Liver (tissue), 9 donors: Measurements from ENCODE around the gene DEGS2. TPM values are rescaled to one million over a fixed set of nuclear protein-coding genes. Genes with fewer than 3 reads are reported as not detected.
"Not testable (repeated sequence)": the region's sequence is repeated elsewhere in the genome, so short reads cannot be mapped to it uniquely, and the experiment has no call there.

ENCODE experiments used
- DNase-seq: peaks from one replicate; pipeline ENCODE4 v3.0.0-alpha.2; 2017; ENCODE audit warnings: low spot score
- H3K27ac ChIP-seq, 2 donors: one replicate each; pipeline ENCODE4 v1.7.0; 2013; ENCODE audit warnings: inconsistent platforms in 2 of 2, low read length in 2 of 2, control low read depth in 1 of 2, low read depth in 1 of 2, mild to moderate bottlenecking in 1 of 2
- H3K27me3 ChIP-seq, 4 donors: one replicate each; pipeline versions ENCODE4 v1.6.1 to v1.7.0; 2013; ENCODE audit warnings: low read length in 3 of 4, inconsistent platforms in 1 of 4, mild to moderate bottlenecking in 1 of 4, moderate library complexity in 1 of 4; ENCODE audit not compliant: control insufficient read depth in 4 of 4, insufficient read depth in 4 of 4
- H3K36me3 ChIP-seq, 4 donors: one replicate each; pipeline versions ENCODE4 v1.6.1 to v1.7.0; 2013; ENCODE audit warnings: low read length in 3 of 4, mild to moderate bottlenecking in 3 of 4, low read depth in 1 of 4, moderate library complexity in 1 of 4; ENCODE audit not compliant: control insufficient read depth in 4 of 4, insufficient read depth in 3 of 4
- H3K4me1 ChIP-seq, 4 donors: one replicate each; pipeline versions ENCODE4 v1.6.1 to v1.7.0; 2013; ENCODE audit warnings: low read length in 3 of 4, mild to moderate bottlenecking in 3 of 4, moderate library complexity in 1 of 4; ENCODE audit not compliant: control insufficient read depth in 4 of 4, insufficient read depth in 4 of 4
- H3K4me3 ChIP-seq, 3 donors: one replicate each; pipeline versions ENCODE4 v1.6.1 to v1.7.0; 2013; ENCODE audit warnings: low read length in 3 of 3, control low read depth in 1 of 3, low read depth in 1 of 3, mild to moderate bottlenecking in 1 of 3
- H3K9ac ChIP-seq, 2 donors: one replicate each; pipeline ENCODE4 v1.7.0; 2013; ENCODE audit warnings: low read length in 2 of 2, mild to moderate bottlenecking in 2 of 2, moderate library complexity in 2 of 2, control low read depth in 1 of 2, low read depth in 1 of 2
- H3K9me3 ChIP-seq, 4 donors: one replicate each; pipeline versions ENCODE4 v1.6.1 to v1.7.0; 2013; ENCODE audit warnings: low read length in 3 of 4; ENCODE audit not compliant: control insufficient read depth in 4 of 4
- EGR1 ChIP-seq, 2 donors: IDR thresholded peaks; 2 replicates each; pipeline ENCODE4 v1.6.1; 2016 to 2018; ENCODE audit warnings: antibody characterized with exemption in 2 of 2, low read depth in 2 of 2
- FOXA1 ChIP-seq: IDR thresholded peaks from 2 replicates; pipeline ENCODE4 v1.6.1; 2016; ENCODE audit warnings: antibody characterized with exemption
- FOXA2 ChIP-seq: IDR thresholded peaks from 2 replicates; pipeline ENCODE4 v1.6.1; 2016; ENCODE audit warnings: antibody characterized with exemption
- GABPA ChIP-seq, 2 donors: IDR thresholded peaks in 1 of 2; conservative IDR thresholded peaks in 1 of 2; 2 replicates each; pipeline ENCODE4 v1.6.1; 2016; ENCODE audit warnings: antibody characterized with exemption in 2 of 2, mild to moderate bottlenecking in 1 of 2, moderate library complexity in 1 of 2
- HNF4A ChIP-seq, 2 donors: conservative IDR thresholded peaks; 2 replicates each; pipeline ENCODE4 v1.6.1; 2016; ENCODE audit warnings: antibody characterized with exemption in 2 of 2, mild to moderate bottlenecking in 2 of 2
- HNF4G ChIP-seq: IDR thresholded peaks from 2 replicates; pipeline ENCODE4 v1.6.1; 2016; ENCODE audit warnings: antibody characterized with exemption
- JUND ChIP-seq, 2 donors: IDR thresholded peaks; 2 replicates each; pipeline ENCODE4 v1.6.1; 2016; ENCODE audit warnings: antibody characterized with exemption in 2 of 2
- NR2F2 ChIP-seq: IDR thresholded peaks from 2 replicates; pipeline ENCODE4 v1.6.1; 2016; ENCODE audit warnings: antibody characterized with exemption
- RAD21 ChIP-seq, 2 donors: IDR thresholded peaks; 2 replicates each; pipeline ENCODE4 v1.6.1; 2016; ENCODE audit warnings: antibody characterized with exemption in 2 of 2, mild to moderate bottlenecking in 2 of 2
- RXRA ChIP-seq, 2 donors: IDR thresholded peaks; 2 replicates each; pipeline ENCODE4 v1.6.1; 2017 to 2018; ENCODE audit warnings: antibody characterized with exemption in 2 of 2, mild to moderate bottlenecking in 1 of 2
- SP1 ChIP-seq: IDR thresholded peaks from 2 replicates; pipeline ENCODE4 v1.6.1; 2018; ENCODE audit warnings: antibody characterized with exemption, mild to moderate bottlenecking
- TAF1 ChIP-seq: conservative IDR thresholded peaks from 2 replicates; pipeline ENCODE4 v1.6.1; 2016; ENCODE audit warnings: antibody characterized with exemption, mild to moderate bottlenecking
- YY1 ChIP-seq: IDR thresholded peaks from 2 replicates; pipeline ENCODE4 v1.6.1; 2016; ENCODE audit warnings: antibody characterized with exemption, mild to moderate bottlenecking
- WGBS: extraction: QIAGEN DNeasy Blood & Tissue Kit; methylation state at CpG from one replicate; pipeline ENCODE4 v1.1.7; 2013; 5-methylcytosine and 5-hydroxymethylcytosine counted together
- polyA plus RNA-seq, 2 donors: library from polyadenylated mRNA; stranded (reverse) in 1 of 2; unstranded in 1 of 2; fragments of 200-250 nt in 1 of 2; fragments of >200 nt in 1 of 2; fragmentation: Nextera tagmentation in 1 of 2; extraction: Ambion mirVana in 1 of 2; gene quantifications; one replicate each; pipeline versions ENCODE4 v1.2.1 to v1.2.3, GENCODE V29; 2013 to 2015
- total RNA-seq, 2 donors: library from RNA; depleted of rRNA; stranded (reverse); fragments of >200 nt; gene quantifications; one replicate each; pipeline ENCODE4 v1.2.3, GENCODE V29; 2014
- TF ChIP-seq, protein P1 (sequence below): IDR thresholded peaks from 2 replicates; pipeline ENCODE4 v1.6.1; 2016; ENCODE audit warnings: antibody characterized with exemption
- TF ChIP-seq, protein P2 (sequence below): IDR thresholded peaks from 2 replicates; pipeline ENCODE4 v1.6.1; 2016; ENCODE audit warnings: antibody characterized with exemption
- TF ChIP-seq, protein P3 (sequence below): fragments of 150-350 bp; IDR thresholded peaks from 2 replicates; pipeline ENCODE4 v1.5.1; 2017; ENCODE audit warnings: improper control_type of control experiment, low read depth, low read length; ENCODE audit not compliant: missing input control
- TF ChIP-seq, protein P4 (sequence below): IDR thresholded peaks from 2 replicates; pipeline ENCODE4 v1.6.1; 2016; ENCODE audit warnings: antibody characterized with exemption, mild to moderate bottlenecking
- TF ChIP-seq, protein P5 (sequence below): IDR thresholded peaks from 2 replicates; pipeline ENCODE4 v1.6.1; 2016; ENCODE audit warnings: antibody characterized with exemption
- donor health status: healthy.
- donor health status: healthy.
- donor health status: healthy.
- donor health status: healthy.
- donor health status: healthy.

Gene DEGS2
- total and polyA plus RNA-seq, 4 donors = 0.13 to 0.42 (median 0.27) TPM

DNA sequence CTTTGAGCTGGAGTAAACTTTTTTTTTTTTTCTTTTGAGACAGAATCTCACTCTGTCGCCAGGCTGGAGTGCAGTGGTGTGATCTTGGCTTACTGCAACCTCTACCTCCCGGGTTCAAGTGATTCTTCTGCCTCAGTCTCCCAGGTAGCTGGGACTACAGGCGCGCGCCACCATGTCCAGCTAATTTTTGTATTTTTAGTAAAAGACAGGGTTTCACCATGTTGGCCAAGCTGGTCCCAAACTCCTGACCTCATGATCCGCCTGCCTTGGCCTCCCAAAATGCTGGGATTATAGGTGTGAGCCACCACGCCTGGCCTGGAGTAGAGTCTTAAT, 45.4 kb upstream of the DEGS2 start:
- DNase-seq, H3K4me3 ChIP-seq, H3K36me3 ChIP-seq, H3K9me3 ChIP-seq, H3K27me3 ChIP-seq, H3K9ac ChIP-seq: not testable (repeated sequence)
- TF ChIP-seq, protein P1, sequence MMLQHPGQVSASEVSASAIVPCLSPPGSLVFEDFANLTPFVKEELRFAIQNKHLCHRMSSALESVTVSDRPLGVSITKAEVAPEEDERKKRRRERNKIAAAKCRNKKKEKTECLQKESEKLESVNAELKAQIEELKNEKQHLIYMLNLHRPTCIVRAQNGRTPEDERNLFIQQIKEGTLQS = peak; percentile 44
- peak overlapping the region in 1 of 2 donors; percentile 4 for H3K27ac ChIP-seq
- peaks cover 5 to 12% (median 6%) of the 10 kb centered on the region in 4 donors for H3K4me1 ChIP-seq
- 78% methylated on average over 7 of the region's 7 CpGs for WGBS

DNA sequence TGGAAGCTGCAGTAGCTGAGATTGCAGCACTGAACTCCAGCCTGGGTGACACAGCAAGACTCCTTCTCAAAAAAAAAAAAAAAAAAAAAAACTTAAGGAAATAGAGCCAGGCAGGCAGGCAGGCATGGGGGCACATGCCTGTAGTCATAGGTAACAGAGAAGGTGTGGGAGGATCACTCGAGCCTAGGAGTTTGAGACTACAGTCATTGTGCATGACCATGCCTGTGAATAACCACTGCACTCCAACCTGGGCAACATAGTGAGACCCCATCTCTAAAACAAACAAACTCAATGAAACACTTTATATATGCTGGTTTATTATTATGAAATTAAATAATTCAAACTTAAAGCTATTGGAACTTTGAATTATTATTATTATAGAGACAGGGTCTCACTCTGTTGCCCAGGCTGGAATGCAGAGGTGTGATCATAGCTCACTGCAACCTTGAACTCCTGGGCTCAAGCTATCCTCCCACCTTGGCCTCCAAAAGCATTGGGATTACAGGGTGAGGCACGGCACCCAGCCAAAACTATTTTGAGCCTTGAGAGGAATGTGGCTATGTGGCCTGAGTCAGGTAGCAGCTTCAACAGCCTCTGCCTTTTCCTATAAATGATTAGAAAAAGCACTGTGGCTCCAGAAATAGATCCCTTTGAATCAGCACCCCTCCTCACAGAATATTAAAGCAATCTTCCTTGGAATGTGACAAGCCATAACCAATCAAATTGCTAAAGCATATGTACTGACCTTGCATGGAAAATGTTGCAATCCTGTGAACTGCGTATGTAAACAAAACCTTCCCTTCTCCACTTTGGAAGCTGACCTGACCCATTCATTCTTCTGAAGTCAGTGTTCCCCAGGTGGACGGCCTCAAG, 44.8 kb upstream of the DEGS2 start:
- 42% methylated on average over 4 of the region's 4 CpGs for WGBS
- H3K4me3 ChIP-seq = no peak overlapping the region
- no peaks in the 10 kb centered on the region for H3K36me3 ChIP-seq
- peak; percentile 99 for TF ChIP-seq FOXA1
- TF ChIP-seq EGR1 (IDR thresholded peaks at IDR 0.05; ENCODE audit: low read depth in 2 of 2) = peak; percentile 57 to 88
- TF ChIP-seq RAD21 (IDR thresholded peaks at IDR 0.05) = peak in 1 of 2 donors; percentile 48
- TF ChIP-seq, protein P2, sequence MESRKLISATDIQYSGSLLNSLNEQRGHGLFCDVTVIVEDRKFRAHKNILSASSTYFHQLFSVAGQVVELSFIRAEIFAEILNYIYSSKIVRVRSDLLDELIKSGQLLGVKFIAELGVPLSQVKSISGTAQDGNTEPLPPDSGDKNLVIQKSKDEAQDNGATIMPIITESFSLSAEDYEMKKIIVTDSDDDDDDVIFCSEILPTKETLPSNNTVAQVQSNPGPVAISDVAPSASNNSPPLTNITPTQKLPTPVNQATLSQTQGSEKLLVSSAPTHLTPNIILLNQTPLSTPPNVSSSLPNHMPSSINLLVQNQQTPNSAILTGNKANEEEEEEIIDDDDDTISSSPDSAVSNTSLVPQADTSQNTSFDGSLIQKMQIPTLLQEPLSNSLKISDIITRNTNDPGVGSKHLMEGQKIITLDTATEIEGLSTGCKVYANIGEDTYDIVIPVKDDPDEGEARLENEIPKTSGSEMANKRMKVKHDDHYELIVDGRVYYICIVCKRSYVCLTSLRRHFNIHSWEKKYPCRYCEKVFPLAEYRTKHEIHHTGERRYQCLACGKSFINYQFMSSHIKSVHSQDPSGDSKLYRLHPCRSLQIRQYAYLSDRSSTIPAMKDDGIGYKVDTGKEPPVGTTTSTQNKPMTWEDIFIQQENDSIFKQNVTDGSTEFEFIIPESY = peak; percentile 87
- TF ChIP-seq, protein P3, sequence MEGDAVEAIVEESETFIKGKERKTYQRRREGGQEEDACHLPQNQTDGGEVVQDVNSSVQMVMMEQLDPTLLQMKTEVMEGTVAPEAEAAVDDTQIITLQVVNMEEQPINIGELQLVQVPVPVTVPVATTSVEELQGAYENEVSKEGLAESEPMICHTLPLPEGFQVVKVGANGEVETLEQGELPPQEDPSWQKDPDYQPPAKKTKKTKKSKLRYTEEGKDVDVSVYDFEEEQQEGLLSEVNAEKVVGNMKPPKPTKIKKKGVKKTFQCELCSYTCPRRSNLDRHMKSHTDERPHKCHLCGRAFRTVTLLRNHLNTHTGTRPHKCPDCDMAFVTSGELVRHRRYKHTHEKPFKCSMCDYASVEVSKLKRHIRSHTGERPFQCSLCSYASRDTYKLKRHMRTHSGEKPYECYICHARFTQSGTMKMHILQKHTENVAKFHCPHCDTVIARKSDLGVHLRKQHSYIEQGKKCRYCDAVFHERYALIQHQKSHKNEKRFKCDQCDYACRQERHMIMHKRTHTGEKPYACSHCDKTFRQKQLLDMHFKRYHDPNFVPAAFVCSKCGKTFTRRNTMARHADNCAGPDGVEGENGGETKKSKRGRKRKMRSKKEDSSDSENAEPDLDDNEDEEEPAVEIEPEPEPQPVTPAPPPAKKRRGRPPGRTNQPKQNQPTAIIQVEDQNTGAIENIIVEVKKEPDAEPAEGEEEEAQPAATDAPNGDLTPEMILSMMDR = no peak
- TF ChIP-seq, protein P1 = no peak
- TF ChIP-seq JUND (IDR thresholded peaks at IDR 0.05) = peak; percentile 83 to 86
- peak; percentile 76 for TF ChIP-seq TAF1
- peak; percentile 90 to 91 for TF ChIP-seq HNF4A (conservative IDR thresholded peaks at IDR 0.05)
- TF ChIP-seq RXRA (IDR thresholded peaks at IDR 0.05) = peak; percentile 99 to 100
- peak in 1 of 2 donors; percentile 28 for TF ChIP-seq GABPA (IDR thresholded peaks at IDR 0.05 in 1 of 2, conservative IDR thresholded peaks at IDR 0.05 in 1 of 2)
- peak; percentile 99 for TF ChIP-seq FOXA2
- TF ChIP-seq, protein P4, sequence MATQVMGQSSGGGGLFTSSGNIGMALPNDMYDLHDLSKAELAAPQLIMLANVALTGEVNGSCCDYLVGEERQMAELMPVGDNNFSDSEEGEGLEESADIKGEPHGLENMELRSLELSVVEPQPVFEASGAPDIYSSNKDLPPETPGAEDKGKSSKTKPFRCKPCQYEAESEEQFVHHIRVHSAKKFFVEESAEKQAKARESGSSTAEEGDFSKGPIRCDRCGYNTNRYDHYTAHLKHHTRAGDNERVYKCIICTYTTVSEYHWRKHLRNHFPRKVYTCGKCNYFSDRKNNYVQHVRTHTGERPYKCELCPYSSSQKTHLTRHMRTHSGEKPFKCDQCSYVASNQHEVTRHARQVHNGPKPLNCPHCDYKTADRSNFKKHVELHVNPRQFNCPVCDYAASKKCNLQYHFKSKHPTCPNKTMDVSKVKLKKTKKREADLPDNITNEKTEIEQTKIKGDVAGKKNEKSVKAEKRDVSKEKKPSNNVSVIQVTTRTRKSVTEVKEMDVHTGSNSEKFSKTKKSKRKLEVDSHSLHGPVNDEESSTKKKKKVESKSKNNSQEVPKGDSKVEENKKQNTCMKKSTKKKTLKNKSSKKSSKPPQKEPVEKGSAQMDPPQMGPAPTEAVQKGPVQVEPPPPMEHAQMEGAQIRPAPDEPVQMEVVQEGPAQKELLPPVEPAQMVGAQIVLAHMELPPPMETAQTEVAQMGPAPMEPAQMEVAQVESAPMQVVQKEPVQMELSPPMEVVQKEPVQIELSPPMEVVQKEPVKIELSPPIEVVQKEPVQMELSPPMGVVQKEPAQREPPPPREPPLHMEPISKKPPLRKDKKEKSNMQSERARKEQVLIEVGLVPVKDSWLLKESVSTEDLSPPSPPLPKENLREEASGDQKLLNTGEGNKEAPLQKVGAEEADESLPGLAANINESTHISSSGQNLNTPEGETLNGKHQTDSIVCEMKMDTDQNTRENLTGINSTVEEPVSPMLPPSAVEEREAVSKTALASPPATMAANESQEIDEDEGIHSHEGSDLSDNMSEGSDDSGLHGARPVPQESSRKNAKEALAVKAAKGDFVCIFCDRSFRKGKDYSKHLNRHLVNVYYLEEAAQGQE = peak; percentile 84
- peak; percentile 84 for TF ChIP-seq NR2F2
- TF ChIP-seq, protein P5, sequence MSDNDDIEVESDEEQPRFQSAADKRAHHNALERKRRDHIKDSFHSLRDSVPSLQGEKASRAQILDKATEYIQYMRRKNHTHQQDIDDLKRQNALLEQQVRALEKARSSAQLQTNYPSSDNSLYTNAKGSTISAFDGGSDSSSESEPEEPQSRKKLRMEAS = peak; percentile 65
- TF ChIP-seq YY1 = peak; percentile 82
- peak; percentile 94 for TF ChIP-seq SP1
- TF ChIP-seq HNF4G = peak; percentile 56
- no peaks in the 10 kb centered on the region for H3K9me3 ChIP-seq
- no peaks in the 10 kb centered on the region for H3K27me3 ChIP-seq
- peak overlapping the region in 1 of 2 donors; percentile 4 for H3K27ac ChIP-seq
- no peak overlapping the region for H3K9ac ChIP-seq
- no peak for DNase-seq
- H3K4me1 ChIP-seq = peaks cover 5 to 12% (median 6%) of the 10 kb centered on the region in 4 donors
